ENCODE results near the gene KRT81.

The KRT81 gene

DNA sequence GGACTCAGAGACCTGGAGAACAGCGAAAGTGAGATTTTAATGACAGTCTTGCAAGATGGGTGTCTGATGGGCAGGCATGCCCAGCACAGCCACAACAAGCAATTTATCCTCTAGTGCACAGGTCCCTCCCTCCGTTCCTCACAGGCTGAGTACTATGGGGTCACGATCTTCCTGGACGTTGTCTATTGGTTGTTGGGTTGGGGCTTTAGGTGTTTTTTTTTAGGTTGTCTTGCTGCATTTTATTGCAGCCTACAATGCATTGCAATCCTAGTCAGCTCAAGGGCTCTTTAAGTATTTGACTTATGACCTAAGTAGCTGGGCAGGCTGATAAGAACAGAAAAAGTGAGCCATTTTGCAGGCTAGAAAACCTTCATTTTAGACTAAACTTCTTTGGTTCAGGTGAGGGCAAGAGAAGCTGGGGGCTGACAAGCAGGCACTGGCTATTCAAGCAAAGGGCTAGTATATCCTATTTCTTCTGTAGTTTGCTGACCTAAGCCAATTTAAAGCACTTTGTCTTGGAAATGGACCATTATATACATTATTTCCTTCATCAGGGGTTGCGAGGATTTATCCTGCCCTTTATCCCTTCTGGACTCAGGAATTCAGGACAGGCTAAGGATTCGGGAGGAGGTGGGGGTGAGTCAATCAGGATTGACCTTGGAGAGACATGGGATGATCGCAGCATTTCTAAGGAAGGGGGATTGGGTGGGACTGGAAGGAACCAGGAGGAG is 52.3 kb downstream of the KRT81 start:
- Mint-ChIP-seq H3K27ac (no peak overlapping the region), H3K4me3 (no peak overlapping the region), H3K9me3 (no peaks in the 10 kb centered on the region), H3K27me3 (ENCODE audit: low read depth) (peaks cover 59% of the 10 kb centered on the region), H3K36me3 (ENCODE audit: low read depth) (no peaks in the 10 kb centered on the region), H3K4me1 (peaks cover 8% of the 10 kb centered on the region)
- TF ChIP-seq, protein P1, sequence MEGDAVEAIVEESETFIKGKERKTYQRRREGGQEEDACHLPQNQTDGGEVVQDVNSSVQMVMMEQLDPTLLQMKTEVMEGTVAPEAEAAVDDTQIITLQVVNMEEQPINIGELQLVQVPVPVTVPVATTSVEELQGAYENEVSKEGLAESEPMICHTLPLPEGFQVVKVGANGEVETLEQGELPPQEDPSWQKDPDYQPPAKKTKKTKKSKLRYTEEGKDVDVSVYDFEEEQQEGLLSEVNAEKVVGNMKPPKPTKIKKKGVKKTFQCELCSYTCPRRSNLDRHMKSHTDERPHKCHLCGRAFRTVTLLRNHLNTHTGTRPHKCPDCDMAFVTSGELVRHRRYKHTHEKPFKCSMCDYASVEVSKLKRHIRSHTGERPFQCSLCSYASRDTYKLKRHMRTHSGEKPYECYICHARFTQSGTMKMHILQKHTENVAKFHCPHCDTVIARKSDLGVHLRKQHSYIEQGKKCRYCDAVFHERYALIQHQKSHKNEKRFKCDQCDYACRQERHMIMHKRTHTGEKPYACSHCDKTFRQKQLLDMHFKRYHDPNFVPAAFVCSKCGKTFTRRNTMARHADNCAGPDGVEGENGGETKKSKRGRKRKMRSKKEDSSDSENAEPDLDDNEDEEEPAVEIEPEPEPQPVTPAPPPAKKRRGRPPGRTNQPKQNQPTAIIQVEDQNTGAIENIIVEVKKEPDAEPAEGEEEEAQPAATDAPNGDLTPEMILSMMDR (IDR thresholded peaks at IDR 0.05; ENCODE audit: unreplicated experiment in 3 of 3), result no peak

GRCh38 chr12:52238207-52238840 is 53.0 kb downstream of the KRT81 start:
- Mint-ChIP-seq H3K9me3 (no peaks in the 10 kb centered on the region), H3K27me3 (ENCODE audit: low read depth) (peaks cover 65% of the 10 kb centered on the region), H3K27ac (no peak overlapping the region), H3K4me3 (no peak overlapping the region), H3K4me1 (peaks cover under 1% of the 10 kb centered on the region), H3K36me3 (ENCODE audit: low read depth) (no peaks in the 10 kb centered on the region)
- TF ChIP-seq, protein P1 (IDR thresholded peaks at IDR 0.05; ENCODE audit: unreplicated experiment in 3 of 3), result no peak

GRCh38 chr12:52236386-52237050 is 54.8 kb downstream of the KRT81 start:
- Mint-ChIP-seq H3K27ac (no peak overlapping the region), H3K9me3 (no peaks in the 10 kb centered on the region), H3K4me1 (peaks cover 9% of the 10 kb centered on the region), H3K4me3 (no peak overlapping the region), H3K27me3 (ENCODE audit: low read depth) (peaks cover 80% of the 10 kb centered on the region), H3K36me3 (ENCODE audit: low read depth) (no peaks in the 10 kb centered on the region)
- TF ChIP-seq, protein P1 (IDR thresholded peaks at IDR 0.05; ENCODE audit: unreplicated experiment in 3 of 3), result no peak

Data from nephron (organoid).